Measurements from ENCODE around the gene RBL2.
"Not testable (repeated sequence)": the region's sequence is repeated elsewhere in the genome, so short reads cannot be mapped to it uniquely, and the experiment has no call there.

Gene RBL2

GRCh38 chr16:53509906-53510703 lies 75.8 kb downstream of the RBL2 start:
- Histone ChIP-seq H3K9me3 (ENCODE audit: control insufficient read depth, insufficient read depth, low read length) (no peaks in the 10 kb centered on the region), H3K4me1 (ENCODE audit: control insufficient read depth, insufficient read depth, low read length) (peaks cover 2% of the 10 kb centered on the region), H3K27me3 (ENCODE audit: control insufficient read depth, insufficient read depth, low read length) (no peaks in the 10 kb centered on the region), H3K36me3 (ENCODE audit: control insufficient read depth, insufficient read depth, low read length) (no peaks in the 10 kb centered on the region), H3K4me3 (ENCODE audit: low read depth, low read length) (no peak overlapping the region), H3K9ac (ENCODE audit: low read depth, low read length) (no peak overlapping the region)

DNA sequence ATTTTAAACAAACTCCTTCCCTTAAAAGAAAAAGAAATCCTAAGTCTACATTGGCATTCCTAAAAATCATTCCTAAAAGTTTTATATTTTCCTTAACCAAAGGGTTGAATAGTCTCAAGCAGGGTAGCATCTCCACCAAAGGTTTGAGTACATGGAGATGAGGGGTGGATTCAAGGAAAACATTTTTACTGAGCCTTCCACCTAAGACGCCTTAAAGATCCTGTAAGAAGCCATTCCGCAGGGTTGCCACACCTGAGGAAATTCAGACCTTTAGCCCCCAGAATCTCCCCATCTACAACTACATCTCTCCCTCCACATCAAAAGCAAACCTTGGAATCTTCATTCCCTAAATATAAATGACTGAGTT lies 76.4 kb downstream of the RBL2 start:
- Histone ChIP-seq H3K9me3 (ENCODE audit: control insufficient read depth, insufficient read depth, low read length) (no peaks in the 10 kb centered on the region), H3K4me1 (ENCODE audit: control insufficient read depth, insufficient read depth, low read length) (peaks cover 2% of the 10 kb centered on the region)

DNA sequence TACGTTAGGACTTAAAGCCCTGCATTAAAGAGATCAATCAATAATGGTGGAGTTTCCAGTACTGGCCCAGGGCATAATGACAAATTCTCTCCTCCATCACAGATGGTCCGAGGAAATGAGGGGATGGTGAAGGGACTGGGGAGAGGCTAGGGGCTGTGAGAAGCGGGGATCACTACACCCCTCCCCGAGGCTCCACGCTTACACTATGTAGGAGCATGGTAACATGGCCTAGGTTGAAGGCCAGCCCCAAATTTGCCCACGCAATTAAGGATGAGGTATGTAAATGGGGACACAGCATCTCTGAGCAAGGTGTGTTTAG lies 76.8 kb downstream of the RBL2 start:
- no peaks in the 10 kb centered on the region for H3K36me3 ChIP-seq (ENCODE audit: control insufficient read depth, insufficient read depth, low read length)
- H3K9me3 ChIP-seq (ENCODE audit: control insufficient read depth, insufficient read depth, low read length) = no peaks in the 10 kb centered on the region
- no peak overlapping the region for H3K4me3 ChIP-seq (ENCODE audit: low read depth, low read length)
- no peak overlapping the region for H3K9ac ChIP-seq (ENCODE audit: low read depth, low read length)
- no peaks in the 10 kb centered on the region for H3K27me3 ChIP-seq (ENCODE audit: control insufficient read depth, insufficient read depth, low read length)
- H3K4me1 ChIP-seq (ENCODE audit: control insufficient read depth, insufficient read depth, low read length) = peaks cover 2% of the 10 kb centered on the region

More for the DNA sequence above, 76.4 kb downstream of the RBL2 start:
- Histone ChIP-seq H3K36me3 (ENCODE audit: control insufficient read depth, insufficient read depth, low read length) (no peaks in the 10 kb centered on the region), H3K4me3 (ENCODE audit: low read depth, low read length) (no peak overlapping the region), H3K9ac (ENCODE audit: low read depth, low read length) (no peak overlapping the region), H3K27me3 (ENCODE audit: control insufficient read depth, insufficient read depth, low read length) (no peaks in the 10 kb centered on the region)

- Histone ChIP-seq H3K27me3 (ENCODE audit: control insufficient read depth, insufficient read depth, low read length) (no peaks in the 10 kb centered on the region), H3K36me3 (ENCODE audit: control insufficient read depth, insufficient read depth, low read length) (no peaks in the 10 kb centered on the region), H3K4me1 (ENCODE audit: control insufficient read depth, insufficient read depth, low read length) (peaks cover 2% of the 10 kb centered on the region), H3K4me3 (ENCODE audit: low read depth, low read length) (no peak overlapping the region), H3K9ac (ENCODE audit: low read depth, low read length) (no peak overlapping the region), H3K9me3 (ENCODE audit: control insufficient read depth, insufficient read depth, low read length) (no peaks in the 10 kb centered on the region)
These were observed 77.4 kb downstream of the RBL2 start for GRCh38 chr16:53511403-53512280.

GRCh38 chr16:53512795-53513194 lies 78.5 kb downstream of the RBL2 start:
- not testable (repeated sequence) for H3K9me3 ChIP-seq (ENCODE audit: control insufficient read depth, insufficient read depth, low read length); H3K4me3 ChIP-seq (ENCODE audit: low read depth, low read length); H3K27me3 ChIP-seq (ENCODE audit: control insufficient read depth, insufficient read depth, low read length); H3K36me3 ChIP-seq (ENCODE audit: control insufficient read depth, insufficient read depth, low read length); H3K9ac ChIP-seq (ENCODE audit: low read depth, low read length); H3K4me1 ChIP-seq (ENCODE audit: control insufficient read depth, insufficient read depth, low read length)

GRCh38 chr16:53515259-53515658 lies 81.0 kb downstream of the RBL2 start:
- Histone ChIP-seq H3K4me3 (ENCODE audit: low read depth, low read length) (no peak overlapping the region), H3K9me3 (ENCODE audit: control insufficient read depth, insufficient read depth, low read length) (no peaks in the 10 kb centered on the region), H3K4me1 (ENCODE audit: control insufficient read depth, insufficient read depth, low read length) (peaks cover under 1% of the 10 kb centered on the region), H3K36me3 (ENCODE audit: control insufficient read depth, insufficient read depth, low read length) (no peaks in the 10 kb centered on the region), H3K27me3 (ENCODE audit: control insufficient read depth, insufficient read depth, low read length) (no peaks in the 10 kb centered on the region), H3K9ac (ENCODE audit: low read depth, low read length) (no peak overlapping the region)

DNA sequence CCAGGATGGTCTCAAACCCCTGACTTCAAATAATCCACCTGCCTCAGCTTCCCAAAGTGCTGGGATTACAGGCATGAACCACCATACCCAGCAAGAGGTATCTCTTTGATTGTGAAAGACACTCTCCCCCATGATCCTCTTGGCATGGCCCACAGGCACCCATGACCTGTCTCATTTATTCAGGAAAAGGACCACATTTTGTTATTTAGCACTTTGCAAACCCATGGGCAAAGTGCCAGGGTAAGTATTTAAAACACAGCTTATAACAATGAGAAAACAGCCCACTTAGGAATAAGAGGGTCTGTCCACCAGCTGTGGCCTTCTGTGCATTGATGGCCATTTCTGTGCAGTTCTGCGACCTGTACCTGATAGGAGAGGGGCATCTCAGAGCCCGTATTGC lies 81.5 kb downstream of the RBL2 start:
- H3K36me3 ChIP-seq (ENCODE audit: control insufficient read depth, insufficient read depth, low read length) = no peaks in the 10 kb centered on the region
- no peak overlapping the region for H3K4me3 ChIP-seq (ENCODE audit: low read depth, low read length)
- no peak overlapping the region for H3K9ac ChIP-seq (ENCODE audit: low read depth, low read length)
- no peaks in the 10 kb centered on the region for H3K27me3 ChIP-seq (ENCODE audit: control insufficient read depth, insufficient read depth, low read length)
- H3K9me3 ChIP-seq (ENCODE audit: control insufficient read depth, insufficient read depth, low read length) = no peaks in the 10 kb centered on the region
- no peaks in the 10 kb centered on the region for H3K4me1 ChIP-seq (ENCODE audit: control insufficient read depth, insufficient read depth, low read length)

DNA sequence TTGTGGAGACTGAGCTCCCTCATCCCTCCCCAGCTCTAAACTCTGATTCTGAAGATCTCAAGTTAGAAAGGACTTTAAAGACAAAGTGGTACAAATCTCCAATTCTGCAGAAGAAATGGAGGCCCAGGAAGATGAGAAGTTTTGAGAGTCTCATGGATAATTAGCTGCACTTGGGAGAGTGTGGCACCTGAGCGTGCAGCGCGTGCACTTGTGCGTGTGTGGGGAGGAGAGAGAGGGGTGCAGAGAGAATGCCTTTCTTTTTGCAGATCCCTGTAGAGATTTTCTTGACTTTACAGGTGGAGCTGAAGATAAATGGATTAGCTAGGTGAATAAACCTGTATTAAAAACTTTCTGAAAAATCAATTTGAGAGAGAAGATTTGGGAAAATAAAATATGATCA lies 83.6 kb downstream of the RBL2 start:
- no peaks in the 10 kb centered on the region for H3K4me1 ChIP-seq (ENCODE audit: control insufficient read depth, insufficient read depth, low read length)
- no peaks in the 10 kb centered on the region for H3K27me3 ChIP-seq (ENCODE audit: control insufficient read depth, insufficient read depth, low read length)
- no peaks in the 10 kb centered on the region for H3K36me3 ChIP-seq (ENCODE audit: control insufficient read depth, insufficient read depth, low read length)
- no peak overlapping the region for H3K9ac ChIP-seq (ENCODE audit: low read depth, low read length)
- H3K4me3 ChIP-seq (ENCODE audit: low read depth, low read length) = no peak overlapping the region
- no peaks in the 10 kb centered on the region for H3K9me3 ChIP-seq (ENCODE audit: control insufficient read depth, insufficient read depth, low read length)

DNA sequence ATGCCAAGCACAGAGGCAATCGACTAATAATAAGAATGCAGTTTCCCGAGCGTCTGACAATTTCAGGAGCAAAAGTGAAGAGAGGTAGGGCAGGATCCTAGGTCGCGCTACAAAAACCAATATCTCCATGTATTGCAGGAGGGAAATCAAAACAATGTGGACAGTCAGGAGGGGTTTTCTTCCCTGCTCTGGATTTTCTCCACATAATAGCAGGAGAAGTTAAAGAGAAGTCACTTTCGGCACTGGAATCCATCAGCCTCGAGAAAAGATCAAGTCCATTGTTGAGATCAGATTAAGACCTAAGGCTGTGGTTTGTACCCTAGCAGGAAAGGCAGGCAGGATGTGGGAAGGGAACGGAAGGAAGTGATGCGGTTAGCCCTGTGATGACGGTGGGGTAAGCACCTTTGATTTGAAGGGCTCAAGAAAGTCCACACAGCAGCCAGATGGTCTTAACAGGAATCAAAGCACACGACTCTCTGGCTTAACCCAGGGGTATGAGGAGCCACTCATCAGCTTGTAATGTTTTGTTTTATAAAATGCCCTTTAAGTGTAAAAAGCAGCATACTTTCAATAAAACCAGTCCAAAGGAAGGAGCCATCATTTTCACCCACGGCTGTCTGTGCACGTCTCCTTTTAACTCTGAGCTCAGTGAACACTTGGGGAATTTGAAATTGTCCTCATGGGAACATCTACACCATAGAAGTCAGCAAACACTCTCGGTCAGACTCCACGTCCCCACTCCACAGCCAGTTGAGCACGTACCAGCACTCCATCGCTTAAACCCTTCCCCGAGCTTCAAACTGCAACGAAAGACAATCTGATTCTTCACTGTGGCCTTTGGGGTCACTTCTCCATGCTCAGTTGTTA lies 84.5 kb downstream of the RBL2 start:
- H3K36me3 ChIP-seq (ENCODE audit: control insufficient read depth, insufficient read depth, low read length) = no peaks in the 10 kb centered on the region
- H3K4me3 ChIP-seq (ENCODE audit: low read depth, low read length) = no peak overlapping the region
- H3K27me3 ChIP-seq (ENCODE audit: control insufficient read depth, insufficient read depth, low read length) = no peaks in the 10 kb centered on the region
- H3K4me1 ChIP-seq (ENCODE audit: control insufficient read depth, insufficient read depth, low read length) = no peaks in the 10 kb centered on the region
- no peak overlapping the region for H3K9ac ChIP-seq (ENCODE audit: low read depth, low read length)
- no peaks in the 10 kb centered on the region for H3K9me3 ChIP-seq (ENCODE audit: control insufficient read depth, insufficient read depth, low read length)

DNA sequence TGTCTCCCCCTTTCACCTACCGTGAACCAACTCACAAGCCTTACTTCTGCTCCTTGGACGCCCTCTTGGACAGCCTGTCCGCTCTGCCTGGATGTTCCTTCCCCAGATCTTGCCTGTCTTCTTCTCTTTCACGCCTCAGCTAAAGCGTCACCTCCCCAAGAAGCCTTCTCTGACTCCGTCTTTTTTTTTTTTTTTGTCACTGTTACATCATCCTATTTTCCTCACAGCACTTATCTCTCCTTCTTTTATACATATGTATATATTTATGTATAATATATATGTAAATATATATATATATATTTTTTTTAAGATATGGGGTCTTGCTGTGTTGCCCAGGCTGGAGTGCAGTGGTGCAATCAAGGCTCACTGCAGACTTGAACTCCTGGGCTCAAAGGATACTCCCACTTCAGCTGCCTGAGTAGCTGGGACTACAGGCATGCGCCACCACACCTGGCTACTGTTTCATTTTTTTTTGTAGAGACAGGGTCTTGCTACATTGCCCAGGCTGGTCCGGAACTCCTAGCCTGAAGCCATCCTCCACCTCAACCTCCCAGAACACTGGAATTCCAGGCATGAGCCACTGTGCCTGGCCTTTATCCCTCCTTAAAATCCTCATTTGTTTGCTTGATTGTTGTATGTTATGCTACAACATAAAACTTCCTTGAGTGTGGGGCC lies 85.3 kb downstream of the RBL2 start:
- H3K4me1 ChIP-seq (ENCODE audit: control insufficient read depth, insufficient read depth, low read length) = no peaks in the 10 kb centered on the region
- H3K36me3 ChIP-seq (ENCODE audit: control insufficient read depth, insufficient read depth, low read length) = no peaks in the 10 kb centered on the region
- no peaks in the 10 kb centered on the region for H3K27me3 ChIP-seq (ENCODE audit: control insufficient read depth, insufficient read depth, low read length)
- no peak overlapping the region for H3K9ac ChIP-seq (ENCODE audit: low read depth, low read length)
- H3K9me3 ChIP-seq (ENCODE audit: control insufficient read depth, insufficient read depth, low read length) = no peaks in the 10 kb centered on the region
- H3K4me3 ChIP-seq (ENCODE audit: low read depth, low read length) = no peak overlapping the region

DNA sequence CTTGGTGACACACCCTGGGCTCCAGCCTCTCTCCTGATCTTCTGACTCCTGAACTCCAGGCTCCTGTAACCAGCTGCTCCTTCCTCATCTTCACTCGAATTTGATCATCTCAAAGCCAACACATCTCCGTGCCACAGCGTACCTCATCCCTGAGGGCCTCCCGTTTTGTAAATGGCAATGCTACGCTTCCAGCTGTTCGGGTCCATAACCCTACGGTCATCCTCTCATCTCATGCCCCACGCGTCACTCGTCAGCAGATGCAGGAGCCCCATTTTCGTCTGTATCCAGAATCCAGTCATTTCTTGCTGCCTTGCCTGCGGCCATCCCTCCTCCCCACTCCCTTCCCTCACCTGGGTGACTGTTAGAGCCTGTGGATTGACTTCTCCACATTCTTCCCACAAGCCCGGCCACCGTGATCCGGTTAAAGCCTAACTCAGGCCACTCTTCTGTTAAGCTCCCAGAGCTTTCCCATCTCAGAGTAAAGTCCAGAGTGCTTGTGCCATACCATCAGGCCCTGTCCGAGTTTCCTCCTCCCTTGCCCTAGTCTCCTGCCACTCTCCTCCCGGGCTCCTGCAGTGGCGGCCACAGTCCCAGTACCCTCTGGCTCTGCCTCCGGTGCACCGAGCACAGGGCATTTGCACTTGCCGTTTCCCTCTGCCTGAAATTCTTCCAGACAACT lies 89.0 kb downstream of the RBL2 start:
- H3K9me3 ChIP-seq (ENCODE audit: control insufficient read depth, insufficient read depth, low read length) = no peaks in the 10 kb centered on the region
- no peaks in the 10 kb centered on the region for H3K4me1 ChIP-seq (ENCODE audit: control insufficient read depth, insufficient read depth, low read length)
- H3K4me3 ChIP-seq (ENCODE audit: low read depth, low read length) = no peak overlapping the region
- H3K36me3 ChIP-seq (ENCODE audit: control insufficient read depth, insufficient read depth, low read length) = no peaks in the 10 kb centered on the region
- no peak overlapping the region for H3K9ac ChIP-seq (ENCODE audit: low read depth, low read length)
- H3K27me3 ChIP-seq (ENCODE audit: control insufficient read depth, insufficient read depth, low read length) = no peaks in the 10 kb centered on the region

Measured in iPS-15b (cell line).